ENCODE measurements around the gene FCHSD2. TPM values are rescaled to one million over a fixed set of nuclear protein-coding genes. Genes with fewer than 3 reads are reported as not detected.

FCHSD2 gene
- total and polyA plus RNA-seq, 2 of the 13 experiments (the other 11 are each of a cell fraction or from before 2014, with no cell fraction given), result 20.5 to 24.8 TPM

GRCh38 chr11:72850832-72851231, 291.3 kb downstream of the FCHSD2 start:
- H3K9me3 ChIP-seq (ENCODE audit: low read length), result no peaks in the 10 kb centered on the region
- ChIA-PET POLR2A (no interaction called here), CTCF (ENCODE audit: low intra/inter-chr PET ratio, low total read pairs) (no interaction called here)
- TF ChIP-seq ZNF232 (CRISPR knock-in tag; IDR thresholded peaks at IDR 0.05; ENCODE audit: borderline replicate concordance) (no peak), FOXC1 (CRISPR knock-in tag; IDR thresholded peaks at IDR 0.05; ENCODE audit: borderline replicate concordance) (no peak), PRDM15 (CRISPR knock-in tag; IDR thresholded peaks at IDR 0.05) (no peak), ATF7-NPFF (CRISPR knock-in tag; IDR thresholded peaks at IDR 0.05; ENCODE audit: low read depth) (no peak), ZBTB7A (CRISPR knock-in tag; IDR thresholded peaks at IDR 0.05) (no peak), TGIF2 (CRISPR knock-in tag; IDR thresholded peaks at IDR 0.05) (no peak), ZNF34 (CRISPR knock-in tag; IDR thresholded peaks at IDR 0.05; ENCODE audit: borderline replicate concordance) (no peak), SRSF1 (optimal IDR thresholded peaks at IDR 0.05; ENCODE audit: low read depth, low read length) (no peak)
- H3K4me1 ChIP-seq (ENCODE audit: insufficient read depth, low read length), result no peaks in the 10 kb centered on the region
- H2AFZ ChIP-seq (ENCODE audit: low read length), result no peak overlapping the region
- BruUV-seq (replicated peaks), result no TSS peak
- intact Hi-C loops (cut with micrococcal nuclease; ENCODE audit: unreplicated experiment), result no loop called here
- no peak for ATAC-seq
- no peak for FAIRE-seq
- H3K4me2 ChIP-seq (ENCODE audit: low read depth, low read length), result no peak overlapping the region
- in situ Hi-C loops (cut with HindIII; ENCODE audit: extremely low pct_ligation_motif_present, low pct_unique_long_range_greater_than_20kb), result no loop called here
- DNase-seq (ENCODE audit: low spot score), result no peak
- peaks cover 10 to 36% of the 10 kb centered on the region in 2 experiments for H3K36me3 ChIP-seq (replicated peaks in 1 of 2; ENCODE audit: control insufficient read depth in 1 of 2, insufficient read depth in 2 of 2, low read length in 2 of 2)
- no peaks in the 10 kb centered on the region for H4K20me1 ChIP-seq (ENCODE audit: insufficient read depth, low read length)
- 96% methylated on average over 3 of the region's 3 CpGs for WGBS (ENCODE audit: low lambda C conversion rate)
- no peaks in the 10 kb centered on the region for H3K27me3 ChIP-seq (ENCODE audit: control insufficient read depth in 1 of 2, insufficient read depth in 2 of 2, low read length in 2 of 2)
- no peak overlapping the region for H3K4me3 ChIP-seq (replicated peaks in 1 of 3; ENCODE audit: insufficient read depth in 1 of 3, low read depth in 2 of 3, low read length in 3 of 3)
- H3K79me2 ChIP-seq (ENCODE audit: insufficient read depth, low read length), result no peaks in the 10 kb centered on the region
- H3K9ac ChIP-seq (ENCODE audit: insufficient read depth, low read depth, low read length), result no peak overlapping the region
- no peak overlapping the region for H3K27ac ChIP-seq (ENCODE audit: extremely low read length, insufficient read depth, low read length)
